H1 (cell line): ENCODE data around the gene PCIF1. TPM values are rescaled to one million over a fixed set of nuclear protein-coding genes. Genes with fewer than 3 reads are reported as not detected.

Experiments
- FOSL1 ChIP-seq: IDR thresholded peaks from 2 replicates; pipeline ENCODE4 v1.6.1; 2011; ENCODE audit warnings: mild to moderate bottlenecking, low read depth, low read length, moderate library complexity; ENCODE audit not compliant: insufficient read depth
- RAD21 ChIP-seq, 2 experiments: IDR thresholded peaks in 1 of 2; conservative IDR thresholded peaks in 1 of 2; 2 replicates each; pipeline ENCODE4 v1.6.1; 2011; ENCODE audit warnings: low read depth in 2 of 2, low read length in 2 of 2, improper control_type of control experiment in 1 of 2, inconsistent platforms in 1 of 2, mild to moderate bottlenecking in 1 of 2, moderate library complexity in 1 of 2
- RXRA ChIP-seq: IDR thresholded peaks from 2 replicates; pipeline ENCODE4 v1.6.1; 2011; ENCODE audit warnings: low read depth, mild to moderate bottlenecking, low read length, moderate library complexity; ENCODE audit not compliant: insufficient read depth
- SIN3A ChIP-seq, 2 experiments: IDR thresholded peaks in 1 of 2; conservative IDR thresholded peaks in 1 of 2; 2 replicates each; pipeline ENCODE4 v1.6.1; 2011 to 2012; ENCODE audit warnings: low read length in 2 of 2, improper control_type of control experiment in 1 of 2, low read depth in 1 of 2, mild to moderate bottlenecking in 1 of 2
- SP2 ChIP-seq: IDR thresholded peaks from 2 replicates; pipeline ENCODE4 v1.6.1; 2012; ENCODE audit warnings: mild to moderate bottlenecking, low read length, inconsistent platforms
- SP4 ChIP-seq: IDR thresholded peaks from 2 replicates; pipeline ENCODE4 v1.6.1; 2012; ENCODE audit warnings: low read length, inconsistent platforms
- SUZ12 ChIP-seq: fragments of 200-600 bp; sonication (generic); IDR thresholded peaks from 2 replicates; pipeline ENCODE4 v1.6.1; 2012; ENCODE audit warnings: mild to moderate bottlenecking, inconsistent platforms, low read length, moderate library complexity, mixed read lengths
- TCF12 ChIP-seq: IDR thresholded peaks from 2 replicates; pipeline ENCODE4 v1.6.1; 2011; ENCODE audit warnings: low read depth, mild to moderate bottlenecking, low read length
- polyA plus RNA-seq, 7 experiments: library from polyadenylated mRNA; depleted of rRNA in 3 of 7; stranded (reverse) in 5 of 7; unstranded in 2 of 7; fragments of >200 nt in 5 of 7; fragments of 200-250 nt in 2 of 7; gene quantifications; 1 replicate in 5 of 7; 2 replicates in 1 of 7; 4 replicates in 1 of 7; pipeline versions ENCODE4 v1.2.1 to v1.2.3, GENCODE V29; 2011 to 2013; ENCODE audit warnings: missing spikeins in 2 of 7, mixed read lengths in 2 of 7
- total RNA-seq: library from RNA; stranded (reverse); fragmentation: NEBNext Ultra II Directional; extraction: Animal tissue kit (Norgen Biotek cat#: 25700); gene quantifications from 2 replicates; pipeline ENCODE4 v1.2.1, GENCODE V29; 2021
- TF ChIP-seq, protein P1 (sequence below): fragments of 300-600 bp; sonication (generic); IDR thresholded peaks from 2 replicates; pipeline ENCODE4 v1.7.1; 2012; ENCODE audit warnings: low read length, moderate library complexity, mild to moderate bottlenecking, inconsistent platforms; ENCODE audit not compliant: insufficient replicate concordance
- TF ChIP-seq, protein P2 (sequence below): IDR thresholded peaks from 2 replicates; pipeline ENCODE4 v1.6.1; 2012; ENCODE audit warnings: inconsistent platforms

The PCIF1 gene
- total and polyA plus RNA-seq, 2 of the 8 experiments (the other 6 are each of a cell fraction or from before 2014, with no cell fraction given): 30.3 to 30.6 TPM

DNA sequence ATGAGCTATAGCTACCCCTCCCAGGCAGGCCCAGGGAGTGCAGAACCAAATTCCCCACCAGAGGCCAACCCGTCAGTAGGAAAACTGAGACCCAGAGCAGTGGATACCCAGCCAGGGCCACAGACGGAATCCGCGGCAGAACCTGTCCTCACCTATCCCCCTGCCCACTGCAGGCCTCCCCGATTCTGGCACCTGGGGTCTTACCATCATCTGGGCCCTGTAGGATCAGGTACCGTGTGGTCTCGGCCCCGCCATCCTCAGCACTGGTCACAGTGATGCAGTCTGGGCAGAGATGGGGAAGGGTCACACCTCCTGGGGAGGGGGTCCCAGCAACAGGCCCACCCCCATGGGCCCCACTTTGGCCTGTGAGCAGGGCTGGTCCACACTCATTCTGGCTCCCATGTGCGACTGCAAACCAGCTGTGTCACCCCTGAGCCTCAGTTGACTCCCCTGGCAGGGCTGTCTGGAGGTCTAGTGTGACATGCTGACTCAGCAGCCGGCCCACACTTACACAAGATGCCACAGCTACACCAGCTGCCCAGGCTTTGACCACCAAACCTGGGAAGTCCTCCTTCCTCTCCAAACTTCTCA is 33.7 kb downstream of the PCIF1 start (continued):
- TF ChIP-seq, protein P1, sequence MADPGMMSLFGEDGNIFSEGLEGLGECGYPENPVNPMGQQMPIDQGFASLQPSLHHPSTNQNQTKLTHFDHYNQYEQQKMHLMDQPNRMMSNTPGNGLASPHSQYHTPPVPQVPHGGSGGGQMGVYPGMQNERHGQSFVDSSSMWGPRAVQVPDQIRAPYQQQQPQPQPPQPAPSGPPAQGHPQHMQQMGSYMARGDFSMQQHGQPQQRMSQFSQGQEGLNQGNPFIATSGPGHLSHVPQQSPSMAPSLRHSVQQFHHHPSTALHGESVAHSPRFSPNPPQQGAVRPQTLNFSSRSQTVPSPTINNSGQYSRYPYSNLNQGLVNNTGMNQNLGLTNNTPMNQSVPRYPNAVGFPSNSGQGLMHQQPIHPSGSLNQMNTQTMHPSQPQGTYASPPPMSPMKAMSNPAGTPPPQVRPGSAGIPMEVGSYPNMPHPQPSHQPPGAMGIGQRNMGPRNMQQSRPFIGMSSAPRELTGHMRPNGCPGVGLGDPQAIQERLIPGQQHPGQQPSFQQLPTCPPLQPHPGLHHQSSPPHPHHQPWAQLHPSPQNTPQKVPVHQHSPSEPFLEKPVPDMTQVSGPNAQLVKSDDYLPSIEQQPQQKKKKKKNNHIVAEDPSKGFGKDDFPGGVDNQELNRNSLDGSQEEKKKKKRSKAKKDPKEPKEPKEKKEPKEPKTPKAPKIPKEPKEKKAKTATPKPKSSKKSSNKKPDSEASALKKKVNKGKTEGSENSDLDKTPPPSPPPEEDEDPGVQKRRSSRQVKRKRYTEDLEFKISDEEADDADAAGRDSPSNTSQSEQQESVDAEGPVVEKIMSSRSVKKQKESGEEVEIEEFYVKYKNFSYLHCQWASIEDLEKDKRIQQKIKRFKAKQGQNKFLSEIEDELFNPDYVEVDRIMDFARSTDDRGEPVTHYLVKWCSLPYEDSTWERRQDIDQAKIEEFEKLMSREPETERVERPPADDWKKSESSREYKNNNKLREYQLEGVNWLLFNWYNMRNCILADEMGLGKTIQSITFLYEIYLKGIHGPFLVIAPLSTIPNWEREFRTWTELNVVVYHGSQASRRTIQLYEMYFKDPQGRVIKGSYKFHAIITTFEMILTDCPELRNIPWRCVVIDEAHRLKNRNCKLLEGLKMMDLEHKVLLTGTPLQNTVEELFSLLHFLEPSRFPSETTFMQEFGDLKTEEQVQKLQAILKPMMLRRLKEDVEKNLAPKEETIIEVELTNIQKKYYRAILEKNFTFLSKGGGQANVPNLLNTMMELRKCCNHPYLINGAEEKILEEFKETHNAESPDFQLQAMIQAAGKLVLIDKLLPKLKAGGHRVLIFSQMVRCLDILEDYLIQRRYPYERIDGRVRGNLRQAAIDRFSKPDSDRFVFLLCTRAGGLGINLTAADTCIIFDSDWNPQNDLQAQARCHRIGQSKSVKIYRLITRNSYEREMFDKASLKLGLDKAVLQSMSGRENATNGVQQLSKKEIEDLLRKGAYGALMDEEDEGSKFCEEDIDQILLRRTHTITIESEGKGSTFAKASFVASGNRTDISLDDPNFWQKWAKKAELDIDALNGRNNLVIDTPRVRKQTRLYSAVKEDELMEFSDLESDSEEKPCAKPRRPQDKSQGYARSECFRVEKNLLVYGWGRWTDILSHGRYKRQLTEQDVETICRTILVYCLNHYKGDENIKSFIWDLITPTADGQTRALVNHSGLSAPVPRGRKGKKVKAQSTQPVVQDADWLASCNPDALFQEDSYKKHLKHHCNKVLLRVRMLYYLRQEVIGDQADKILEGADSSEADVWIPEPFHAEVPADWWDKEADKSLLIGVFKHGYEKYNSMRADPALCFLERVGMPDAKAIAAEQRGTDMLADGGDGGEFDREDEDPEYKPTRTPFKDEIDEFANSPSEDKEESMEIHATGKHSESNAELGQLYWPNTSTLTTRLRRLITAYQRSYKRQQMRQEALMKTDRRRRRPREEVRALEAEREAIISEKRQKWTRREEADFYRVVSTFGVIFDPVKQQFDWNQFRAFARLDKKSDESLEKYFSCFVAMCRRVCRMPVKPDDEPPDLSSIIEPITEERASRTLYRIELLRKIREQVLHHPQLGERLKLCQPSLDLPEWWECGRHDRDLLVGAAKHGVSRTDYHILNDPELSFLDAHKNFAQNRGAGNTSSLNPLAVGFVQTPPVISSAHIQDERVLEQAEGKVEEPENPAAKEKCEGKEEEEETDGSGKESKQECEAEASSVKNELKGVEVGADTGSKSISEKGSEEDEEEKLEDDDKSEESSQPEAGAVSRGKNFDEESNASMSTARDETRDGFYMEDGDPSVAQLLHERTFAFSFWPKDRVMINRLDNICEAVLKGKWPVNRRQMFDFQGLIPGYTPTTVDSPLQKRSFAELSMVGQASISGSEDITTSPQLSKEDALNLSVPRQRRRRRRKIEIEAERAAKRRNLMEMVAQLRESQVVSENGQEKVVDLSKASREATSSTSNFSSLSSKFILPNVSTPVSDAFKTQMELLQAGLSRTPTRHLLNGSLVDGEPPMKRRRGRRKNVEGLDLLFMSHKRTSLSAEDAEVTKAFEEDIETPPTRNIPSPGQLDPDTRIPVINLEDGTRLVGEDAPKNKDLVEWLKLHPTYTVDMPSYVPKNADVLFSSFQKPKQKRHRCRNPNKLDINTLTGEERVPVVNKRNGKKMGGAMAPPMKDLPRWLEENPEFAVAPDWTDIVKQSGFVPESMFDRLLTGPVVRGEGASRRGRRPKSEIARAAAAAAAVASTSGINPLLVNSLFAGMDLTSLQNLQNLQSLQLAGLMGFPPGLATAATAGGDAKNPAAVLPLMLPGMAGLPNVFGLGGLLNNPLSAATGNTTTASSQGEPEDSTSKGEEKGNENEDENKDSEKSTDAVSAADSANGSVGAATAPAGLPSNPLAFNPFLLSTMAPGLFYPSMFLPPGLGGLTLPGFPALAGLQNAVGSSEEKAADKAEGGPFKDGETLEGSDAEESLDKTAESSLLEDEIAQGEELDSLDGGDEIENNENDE: no peak
- TF ChIP-seq, protein P2, sequence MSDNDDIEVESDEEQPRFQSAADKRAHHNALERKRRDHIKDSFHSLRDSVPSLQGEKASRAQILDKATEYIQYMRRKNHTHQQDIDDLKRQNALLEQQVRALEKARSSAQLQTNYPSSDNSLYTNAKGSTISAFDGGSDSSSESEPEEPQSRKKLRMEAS: no peak
- TF ChIP-seq FOSL1 (no peak), SUZ12 (no peak), SP2 (no peak), SP4 (no peak), TCF12 (no peak), RAD21 (IDR thresholded peaks at IDR 0.05 in 1 of 2, conservative IDR thresholded peaks at IDR 0.05 in 1 of 2; ENCODE audit: low read depth in 2 of 2, low read length in 2 of 2) (no peak), SIN3A (conservative IDR thresholded peaks at IDR 0.05 in 1 of 2, IDR thresholded peaks at IDR 0.05 in 1 of 2; ENCODE audit: low read depth in 1 of 2, low read length in 2 of 2) (no peak), RXRA (no peak)
